A549 (cell line): ENCODE measurements around the gene DHX35. TPM values are rescaled to one million over a fixed set of nuclear protein-coding genes. Genes with fewer than 3 reads are reported as not detected.

Experiments
- ATAC-seq, 2 experiments: fragments of 200-7000 bp in 1 of 2; fragments of >200 bp in 1 of 2; cut with Nextera tagmentation in 1 of 2; cut with Tn5 transposase in 1 of 2; 3 replicates each; pipeline versions ENCODE4 v1.8.0 to v1.9.1; 2018 to 2020; ENCODE audit warnings: mild to moderate bottlenecking in 1 of 2, moderate library complexity in 1 of 2
- CTCF ChIA-PET: fragments of 300-600 bp; sonication (Branson Sonifier 250); formaldehyde crosslinking; extraction: SDS; loops from one replicate; lab custom pipeline; 2021; ENCODE audit warnings: antibody characterized with exemption, inconsistent platforms; lab: Yijun Ruan, JAX
- POLR2A ChIA-PET: fragments of 350-600 bp; formaldehyde crosslinking; extraction: SDS; loops from one replicate; lab custom pipeline; 2021; ENCODE audit warnings: antibody characterized with exemption, inconsistent platforms; lab: Yijun Ruan, JAX
- DNase-seq, 2 experiments: peaks; one replicate each; pipeline versions ENCODE4 v3.0.0 to v3.0.0-alpha.2; 2011 to 2016; ENCODE audit warnings: low read depth in 1 of 2, low spot score in 1 of 2
- FAIRE-seq: peaks from 2 replicates; lab custom pipeline; 2011; peaks lifted over from hg19 to GRCh38; lab: Jason Lieb, UNC
- H3K27ac ChIP-seq, 2 experiments: fragments of >200 bp; sonication (Bioruptor Twin); formaldehyde crosslinking; 3 replicates each; pipeline ENCODE4 v1.5.1; 2016 to 2017
- H3K4me1 ChIP-seq: fragments of >200 bp; sonication (Bioruptor Twin); formaldehyde crosslinking; 3 replicates; pipeline ENCODE4 v1.6.1; 2016
- H3K4me2 ChIP-seq: fragments of >200 bp; sonication (Bioruptor Twin); formaldehyde crosslinking; 3 replicates; pipeline ENCODE4 v1.6.1; 2016
- H3K4me3 ChIP-seq: fragments of >200 bp; sonication (Bioruptor Twin); formaldehyde crosslinking; 3 replicates; pipeline ENCODE4 v1.5.1; 2016
- H3K9me3 ChIP-seq: fragments of >200 bp; sonication (Bioruptor Twin); formaldehyde crosslinking; 3 replicates; pipeline ENCODE4 v1.6.1; 2016
- BHLHE40 ChIP-seq: IDR thresholded peaks from 2 replicates; pipeline ENCODE4 v1.6.1; 2012; ENCODE audit warnings: low read depth, low read length, inconsistent platforms
- ESRRA ChIP-seq: fragments of 150-350 bp; IDR thresholded peaks from 2 replicates; pipeline ENCODE4 v1.6.1; 2014; ENCODE audit warnings: mild to moderate bottlenecking, low read length, borderline replicate concordance
- FOSB ChIP-seq: fragments of 250-450 bp; sonication (Bioruptor Pico); IDR thresholded peaks from 2 replicates; pipeline ENCODE4 v1.5.0; 2020; ENCODE audit warnings: mild to moderate bottlenecking, moderate library complexity
- FOSL2 ChIP-seq, 2 experiments: fragments of 450-650 bp in 1 of 2; fragments of >200 bp in 1 of 2; sonication (Bioruptor Twin) in 1 of 2; formaldehyde crosslinking; IDR thresholded peaks; 2 replicates each; pipeline versions ENCODE4 v1.5.0 to v1.6.1; 2016 to 2020; ENCODE audit warnings: mild to moderate bottlenecking in 1 of 2, moderate library complexity in 1 of 2
- FOXS1 ChIP-seq: fragments of 250-450 bp; sonication (Bioruptor Pico); IDR thresholded peaks from 2 replicates; pipeline ENCODE4 v1.5.0; 2020; ENCODE audit warnings: mild to moderate bottlenecking, moderate library complexity
- HDAC2 ChIP-seq: fragments of 200-600 bp; sonication (generic); IDR thresholded peaks from 2 replicates; pipeline ENCODE4 v1.6.1; 2016
- HEYL ChIP-seq: fragments of 250-450 bp; sonication (Bioruptor Pico); IDR thresholded peaks from 2 replicates; pipeline ENCODE4 v1.8.0; 2021; ENCODE audit warnings: mild to moderate bottlenecking, moderate library complexity
- JUNB ChIP-seq: fragments of >200 bp; sonication (Bioruptor Twin); formaldehyde crosslinking; IDR thresholded peaks from 2 replicates; pipeline ENCODE4 v1.6.1; 2016
- MAFK ChIP-seq: fragments of 450-650 bp; IDR thresholded peaks from 2 replicates; pipeline ENCODE4 v1.6.1; 2014; ENCODE audit not compliant: partially characterized antibody
- NR3C1 ChIP-seq: fragments of >200 bp; sonication (Bioruptor Twin); formaldehyde crosslinking; IDR thresholded peaks from 3 replicates; pipeline ENCODE4 v1.6.1; 2017
- RAD21 ChIP-seq, 2 experiments: fragments of >200 bp in 1 of 2; sonication (Bioruptor Twin) in 1 of 2; formaldehyde crosslinking in 1 of 2; IDR thresholded peaks in 1 of 2; conservative IDR thresholded peaks in 1 of 2; 2 replicates in 1 of 2; 3 replicates in 1 of 2; pipeline ENCODE4 v1.6.1; 2012 to 2018; ENCODE audit warnings: inconsistent platforms in 1 of 2
- RARB ChIP-seq: fragments of 250-450 bp; sonication (Bioruptor Pico); IDR thresholded peaks from 2 replicates; pipeline ENCODE4 v1.8.0; 2021; ENCODE audit warnings: mild to moderate bottlenecking, moderate library complexity
- RCOR1 ChIP-seq: fragments of 150-350 bp; IDR thresholded peaks from 2 replicates; pipeline ENCODE4 v1.6.1; 2014; ENCODE audit warnings: antibody characterized with exemption, low read length, low read depth
- TFCP2L1 ChIP-seq: fragments of 250-450 bp; sonication (Bioruptor Pico); IDR thresholded peaks from 2 replicates; pipeline ENCODE4 v1.5.0; 2021; ENCODE audit warnings: mild to moderate bottlenecking
- TP53 ChIP-seq: fragments of 250-450 bp; sonication (Bioruptor Pico); IDR thresholded peaks from 2 replicates; pipeline ENCODE4 v1.5.0; 2021; ENCODE audit warnings: mild to moderate bottlenecking, moderate library complexity
- ZC3H11A ChIP-seq: fragments of 450-650 bp; IDR thresholded peaks from 2 replicates; pipeline ENCODE4 v1.6.1; 2014; ENCODE audit warnings: antibody characterized with exemption, mild to moderate bottlenecking
- ZFP36 ChIP-seq: fragments of 450-650 bp; IDR thresholded peaks from 2 replicates; pipeline ENCODE4 v1.6.1; 2014; ENCODE audit warnings: borderline replicate concordance; ENCODE audit not compliant: partially characterized antibody
- ZNF302 ChIP-seq: fragments of 250-450 bp; sonication (Bioruptor Pico); IDR thresholded peaks from 2 replicates; pipeline ENCODE4 v1.9.0; 2021; ENCODE audit warnings: inconsistent platforms, mild to moderate bottlenecking, moderate library complexity
- WGBS: methylation state at CpG from one replicate; pipeline ENCODE4 v1.1.6; 2017; ENCODE audit errors: missing lambda C conversion rate; 5-methylcytosine and 5-hydroxymethylcytosine counted together
- polyA plus RNA-seq, 4 experiments: library from polyadenylated mRNA; depleted of rRNA in 3 of 4; stranded (reverse); fragments of >200 nt; fragmentation: RNase III in 1 of 4; extraction: RNeasy Plus Mini Kit Qiagen cat#74134 plus additional on column Dnase treatment in 1 of 4; gene quantifications; 2 replicates in 3 of 4; 3 replicates in 1 of 4; pipeline ENCODE4 v1.2.3, GENCODE V29; 2011 to 2017
- TF ChIP-seq, protein P1 (sequence below): IDR thresholded peaks from 2 replicates; pipeline ENCODE4 v1.6.1; 2012; ENCODE audit warnings: low read depth, borderline replicate concordance
- TF ChIP-seq, protein P2 (sequence below): fragments of 450-650 bp; IDR thresholded peaks from 2 replicates; pipeline ENCODE4 v1.6.1; 2014; ENCODE audit warnings: antibody characterized with exemption
- TF ChIP-seq, protein P3 (sequence below): fragments of >200 bp; sonication (Bioruptor Twin); formaldehyde crosslinking; IDR thresholded peaks from 3 replicates; pipeline ENCODE4 v1.5.1; 2016
- TF ChIP-seq, protein P4 (sequence below): fragments of 150-350 bp; IDR thresholded peaks from 2 replicates; pipeline ENCODE4 v1.6.1; 2014; ENCODE audit warnings: low read depth, mild to moderate bottlenecking, low read length
- TF ChIP-seq, protein P5 (sequence below): IDR thresholded peaks from 2 replicates; pipeline ENCODE4 v1.6.1; 2012

The DHX35 gene
- polyA plus RNA-seq, 2 of the 4 experiments (the other 2 are of a cell fraction): 7.7 to 13.8 TPM

DNA sequence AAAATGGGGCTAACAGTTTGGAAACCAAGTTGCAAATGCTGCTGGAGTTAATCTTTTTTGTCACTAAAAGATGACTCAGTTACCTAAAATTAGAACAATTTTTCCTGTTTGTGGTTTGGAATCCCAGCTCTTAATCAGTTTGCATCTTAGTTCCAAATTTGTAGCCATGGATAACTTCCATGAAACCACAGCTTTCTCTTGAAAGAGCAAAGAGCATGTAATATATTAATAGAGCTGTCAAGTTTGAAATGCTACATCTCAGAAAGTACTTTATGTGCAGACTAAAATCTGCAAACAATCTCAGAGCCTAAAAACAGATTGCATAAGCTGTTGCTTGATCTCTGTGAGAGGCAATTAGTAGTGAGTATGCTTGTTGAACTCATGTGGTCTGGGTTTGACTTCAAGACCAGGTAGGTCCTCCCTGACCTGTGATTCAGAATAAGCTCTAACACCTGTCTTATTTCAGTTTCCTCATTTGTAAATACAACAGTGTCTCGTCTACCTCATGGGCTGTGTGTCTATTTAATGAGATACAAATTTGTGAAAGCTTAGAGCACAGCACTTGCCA, 23.5 kb downstream of the DHX35 start:
- CTCF ChIA-PET: interaction anchor here (0.7 to 2.6 kb wide), 6 partner anchors 9 to 236 kb away, joined by 3 to 8 read pairs (median 3); no protein-coding TSS in a partner anchor

DNA sequence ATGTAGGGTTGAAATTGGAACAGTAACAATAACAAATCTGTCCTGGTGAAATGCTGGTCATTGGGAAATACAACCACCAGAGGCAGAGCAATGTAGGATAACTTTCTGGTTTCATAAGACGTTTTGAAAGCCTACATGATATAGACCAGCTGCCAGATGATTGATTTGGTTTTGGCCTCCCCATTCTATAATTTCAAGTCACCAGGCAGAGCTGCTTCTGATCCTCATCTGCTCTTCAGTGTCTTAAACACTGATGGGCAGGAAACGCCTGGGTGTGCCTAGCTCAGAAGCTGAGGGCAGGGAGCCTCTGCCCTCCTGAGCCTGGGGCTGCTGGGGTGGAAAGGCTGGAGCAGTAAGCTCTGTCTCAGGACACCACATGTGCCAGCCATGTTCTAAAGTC, 24.5 kb downstream of the DHX35 start:
- CTCF ChIA-PET: interaction anchor here (0.9 to 1.4 kb wide), 3 partner anchors 9 to 235 kb away, joined by 3 read pairs; no protein-coding TSS in a partner anchor

More for the DNA sequence above, 23.5 kb downstream of the DHX35 start:
- DNase-seq (no peak), ATAC-seq (no peak), FAIRE-seq (no peak)
- no peaks in the 10 kb centered on the region for H3K9me3 ChIP-seq
- no peak overlapping the region for H3K4me2 ChIP-seq
- no peak overlapping the region for H3K4me3 ChIP-seq
- POLR2A ChIA-PET: interaction anchor here (0.7 kb wide), 1 partner anchor 12 kb away, joined by 4 read pairs; no protein-coding TSS in a partner anchor
- H3K4me1 ChIP-seq: peaks cover 10% of the 10 kb centered on the region; the same call in 2 of the 3 replicates
- no peak overlapping the region; a peak in 1 of 6 replicates for H3K27ac ChIP-seq
- TF ChIP-seq, protein P1, sequence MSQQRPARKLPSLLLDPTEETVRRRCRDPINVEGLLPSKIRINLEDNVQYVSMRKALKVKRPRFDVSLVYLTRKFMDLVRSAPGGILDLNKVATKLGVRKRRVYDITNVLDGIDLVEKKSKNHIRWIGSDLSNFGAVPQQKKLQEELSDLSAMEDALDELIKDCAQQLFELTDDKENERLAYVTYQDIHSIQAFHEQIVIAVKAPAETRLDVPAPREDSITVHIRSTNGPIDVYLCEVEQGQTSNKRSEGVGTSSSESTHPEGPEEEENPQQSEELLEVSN: no peak
- TF ChIP-seq FOSB (CRISPR knock-in tag): no peak
- TF ChIP-seq ESRRA: no peak
- no peak for TF ChIP-seq RAD21 (conservative IDR thresholded peaks at IDR 0.05 in 1 of 2, IDR thresholded peaks at IDR 0.05 in 1 of 2)
- TF ChIP-seq BHLHE40: no peak
- TF ChIP-seq RARB (CRISPR knock-in tag): no peak
- TF ChIP-seq, protein P2, sequence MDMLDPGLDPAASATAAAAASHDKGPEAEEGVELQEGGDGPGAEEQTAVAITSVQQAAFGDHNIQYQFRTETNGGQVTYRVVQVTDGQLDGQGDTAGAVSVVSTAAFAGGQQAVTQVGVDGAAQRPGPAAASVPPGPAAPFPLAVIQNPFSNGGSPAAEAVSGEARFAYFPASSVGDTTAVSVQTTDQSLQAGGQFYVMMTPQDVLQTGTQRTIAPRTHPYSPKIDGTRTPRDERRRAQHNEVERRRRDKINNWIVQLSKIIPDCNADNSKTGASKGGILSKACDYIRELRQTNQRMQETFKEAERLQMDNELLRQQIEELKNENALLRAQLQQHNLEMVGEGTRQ: no peak
- TF ChIP-seq ZC3H11A: no peak
- no peak for TF ChIP-seq JUNB
- no peak for TF ChIP-seq FOXS1 (CRISPR knock-in tag)
- TF ChIP-seq NR3C1: no peak
- TF ChIP-seq HDAC2: no peak
- no peak for TF ChIP-seq TP53
- TF ChIP-seq ZNF302: no peak
- no peak for TF ChIP-seq TFCP2L1 (CRISPR knock-in tag)
- TF ChIP-seq HEYL (CRISPR knock-in tag): no peak
- no peak for TF ChIP-seq MAFK
- 80% methylated on average over 1 of the region's 1 CpG for WGBS

DNA sequence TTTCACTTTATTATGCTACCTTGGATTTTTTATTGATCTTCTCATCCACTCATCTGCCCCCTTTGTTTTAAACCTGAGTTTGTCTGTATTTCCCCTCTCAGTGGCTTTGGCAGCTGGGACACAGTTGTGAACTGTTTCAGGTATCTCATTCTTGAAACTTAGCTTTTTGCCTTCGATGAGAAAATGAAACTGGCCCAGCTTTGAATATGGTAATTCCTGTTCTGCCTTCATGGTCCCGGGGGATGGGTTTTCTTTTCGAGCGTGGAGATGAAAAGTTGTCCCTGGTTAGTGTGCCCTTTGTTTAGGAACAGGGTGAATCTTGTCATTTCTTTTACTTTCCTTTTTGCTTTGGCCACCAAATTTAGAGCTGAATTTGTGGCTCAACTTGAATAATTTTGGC, 25.6 kb downstream of the DHX35 start:
- ChIA-PET CTCF (interaction anchor here (0.6 to 1.8 kb wide), 2 partner anchors 9 to 1985 kb away, joined by 4 to 6 read pairs; no protein-coding TSS in a partner anchor), POLR2A (no interaction called here)
- DNase-seq (no peak), ATAC-seq (no peak), FAIRE-seq (no peak)
- peaks cover 10% of the 10 kb centered on the region; the same call in 2 of the 3 replicates for H3K4me1 ChIP-seq
- no peak overlapping the region for H3K4me3 ChIP-seq
- H3K4me2 ChIP-seq: no peak overlapping the region
- H3K9me3 ChIP-seq: no peaks in the 10 kb centered on the region
- 96% methylated on average over 4 of the region's 4 CpGs for WGBS
- H3K27ac ChIP-seq: no peak overlapping the region
- no peak for TF ChIP-seq FOSL2 (IDR thresholded peaks at IDR 0.05)
- no peak for TF ChIP-seq FOSL2 (CRISPR knock-in tag; IDR thresholded peaks at IDR 0.05)
- TF ChIP-seq, protein P3, sequence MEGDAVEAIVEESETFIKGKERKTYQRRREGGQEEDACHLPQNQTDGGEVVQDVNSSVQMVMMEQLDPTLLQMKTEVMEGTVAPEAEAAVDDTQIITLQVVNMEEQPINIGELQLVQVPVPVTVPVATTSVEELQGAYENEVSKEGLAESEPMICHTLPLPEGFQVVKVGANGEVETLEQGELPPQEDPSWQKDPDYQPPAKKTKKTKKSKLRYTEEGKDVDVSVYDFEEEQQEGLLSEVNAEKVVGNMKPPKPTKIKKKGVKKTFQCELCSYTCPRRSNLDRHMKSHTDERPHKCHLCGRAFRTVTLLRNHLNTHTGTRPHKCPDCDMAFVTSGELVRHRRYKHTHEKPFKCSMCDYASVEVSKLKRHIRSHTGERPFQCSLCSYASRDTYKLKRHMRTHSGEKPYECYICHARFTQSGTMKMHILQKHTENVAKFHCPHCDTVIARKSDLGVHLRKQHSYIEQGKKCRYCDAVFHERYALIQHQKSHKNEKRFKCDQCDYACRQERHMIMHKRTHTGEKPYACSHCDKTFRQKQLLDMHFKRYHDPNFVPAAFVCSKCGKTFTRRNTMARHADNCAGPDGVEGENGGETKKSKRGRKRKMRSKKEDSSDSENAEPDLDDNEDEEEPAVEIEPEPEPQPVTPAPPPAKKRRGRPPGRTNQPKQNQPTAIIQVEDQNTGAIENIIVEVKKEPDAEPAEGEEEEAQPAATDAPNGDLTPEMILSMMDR: no peak
- TF ChIP-seq, protein P4, sequence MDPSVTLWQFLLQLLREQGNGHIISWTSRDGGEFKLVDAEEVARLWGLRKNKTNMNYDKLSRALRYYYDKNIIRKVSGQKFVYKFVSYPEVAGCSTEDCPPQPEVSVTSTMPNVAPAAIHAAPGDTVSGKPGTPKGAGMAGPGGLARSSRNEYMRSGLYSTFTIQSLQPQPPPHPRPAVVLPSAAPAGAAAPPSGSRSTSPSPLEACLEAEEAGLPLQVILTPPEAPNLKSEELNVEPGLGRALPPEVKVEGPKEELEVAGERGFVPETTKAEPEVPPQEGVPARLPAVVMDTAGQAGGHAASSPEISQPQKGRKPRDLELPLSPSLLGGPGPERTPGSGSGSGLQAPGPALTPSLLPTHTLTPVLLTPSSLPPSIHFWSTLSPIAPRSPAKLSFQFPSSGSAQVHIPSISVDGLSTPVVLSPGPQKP: no peak
- TF ChIP-seq RCOR1: no peak
- TF ChIP-seq, protein P5, sequence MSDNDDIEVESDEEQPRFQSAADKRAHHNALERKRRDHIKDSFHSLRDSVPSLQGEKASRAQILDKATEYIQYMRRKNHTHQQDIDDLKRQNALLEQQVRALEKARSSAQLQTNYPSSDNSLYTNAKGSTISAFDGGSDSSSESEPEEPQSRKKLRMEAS: no peak
- no peak for TF ChIP-seq ZFP36
- TF ChIP-seq, all 56 proteins: peak for 0

More for the DNA sequence above, 24.5 kb downstream of the DHX35 start:
- no peak for FAIRE-seq
- DNase-seq: no peak
- Histone ChIP-seq H3K27ac (no peak overlapping the region), H3K9me3 (no peaks in the 10 kb centered on the region), H3K4me1 (peaks cover 10% of the 10 kb centered on the region; the same call in 2 of the 3 replicates), H3K4me2 (no peak overlapping the region), H3K4me3 (no peak overlapping the region)
- WGBS: 81% methylated on average over 2 of the region's 2 CpGs
- no peak for TF ChIP-seq RARB (CRISPR knock-in tag)
- ATAC-seq: no peak
- POLR2A ChIA-PET: no interaction called here
